Measurements from ENCODE around the gene ENPP5.

ENPP5 gene

DNA sequence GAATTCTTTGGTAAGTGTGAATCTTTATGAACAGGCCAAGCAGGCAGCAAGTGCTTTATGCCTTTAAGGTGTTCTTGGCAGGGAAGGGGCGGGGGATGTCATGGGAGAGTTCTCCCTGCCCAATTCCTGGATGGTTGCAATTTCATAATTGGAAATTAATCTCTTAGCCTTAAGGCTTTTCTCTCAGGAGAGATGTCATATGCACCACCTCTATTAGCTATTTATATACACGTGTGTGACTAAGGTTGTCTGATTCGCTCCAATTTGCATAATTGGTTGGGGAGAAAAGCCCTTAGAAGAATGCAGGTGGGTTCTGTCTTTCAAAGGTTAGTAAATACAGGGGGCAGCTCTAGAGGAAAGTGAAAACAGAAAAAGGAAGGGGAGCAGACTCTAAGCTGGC is 5.2 kb upstream of the ENPP5 start:
- no peak for ATAC-seq

DNA sequence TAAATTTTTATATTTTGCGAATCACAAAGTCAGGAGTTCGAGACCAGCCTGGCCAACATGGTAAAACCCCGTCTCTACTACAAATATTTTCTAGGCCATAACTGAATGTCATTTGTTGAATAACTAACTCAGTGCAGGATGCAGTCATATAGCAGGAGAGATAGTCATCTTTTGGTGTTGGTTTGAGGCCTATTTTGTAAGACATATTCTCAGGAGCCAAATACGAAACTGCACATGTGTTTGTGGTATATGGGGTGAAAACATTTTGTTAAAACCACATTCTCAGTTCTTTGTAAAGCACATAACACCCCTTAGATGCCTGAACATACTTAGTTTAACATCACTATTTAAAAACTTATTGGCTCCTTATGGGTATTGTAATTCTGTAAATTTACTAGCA is 4.7 kb upstream of the ENPP5 start:
- TF ChIP-seq, protein P1, sequence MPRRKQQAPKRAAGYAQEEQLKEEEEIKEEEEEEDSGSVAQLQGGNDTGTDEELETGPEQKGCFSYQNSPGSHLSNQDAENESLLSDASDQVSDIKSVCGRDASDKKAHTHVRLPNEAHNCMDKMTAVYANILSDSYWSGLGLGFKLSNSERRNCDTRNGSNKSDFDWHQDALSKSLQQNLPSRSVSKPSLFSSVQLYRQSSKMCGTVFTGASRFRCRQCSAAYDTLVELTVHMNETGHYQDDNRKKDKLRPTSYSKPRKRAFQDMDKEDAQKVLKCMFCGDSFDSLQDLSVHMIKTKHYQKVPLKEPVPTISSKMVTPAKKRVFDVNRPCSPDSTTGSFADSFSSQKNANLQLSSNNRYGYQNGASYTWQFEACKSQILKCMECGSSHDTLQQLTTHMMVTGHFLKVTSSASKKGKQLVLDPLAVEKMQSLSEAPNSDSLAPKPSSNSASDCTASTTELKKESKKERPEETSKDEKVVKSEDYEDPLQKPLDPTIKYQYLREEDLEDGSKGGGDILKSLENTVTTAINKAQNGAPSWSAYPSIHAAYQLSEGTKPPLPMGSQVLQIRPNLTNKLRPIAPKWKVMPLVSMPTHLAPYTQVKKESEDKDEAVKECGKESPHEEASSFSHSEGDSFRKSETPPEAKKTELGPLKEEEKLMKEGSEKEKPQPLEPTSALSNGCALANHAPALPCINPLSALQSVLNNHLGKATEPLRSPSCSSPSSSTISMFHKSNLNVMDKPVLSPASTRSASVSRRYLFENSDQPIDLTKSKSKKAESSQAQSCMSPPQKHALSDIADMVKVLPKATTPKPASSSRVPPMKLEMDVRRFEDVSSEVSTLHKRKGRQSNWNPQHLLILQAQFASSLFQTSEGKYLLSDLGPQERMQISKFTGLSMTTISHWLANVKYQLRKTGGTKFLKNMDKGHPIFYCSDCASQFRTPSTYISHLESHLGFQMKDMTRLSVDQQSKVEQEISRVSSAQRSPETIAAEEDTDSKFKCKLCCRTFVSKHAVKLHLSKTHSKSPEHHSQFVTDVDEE (CRISPR knock-in tag; IDR thresholded peaks at IDR 0.05): no peak
- no peak for ATAC-seq

More for the DNA sequence above, 5.2 kb upstream of the ENPP5 start:
- TF ChIP-seq ZNF565 (CRISPR knock-in tag; conservative IDR thresholded peaks at IDR 0.05; ENCODE audit: low read depth): no peak
- TF ChIP-seq ZFP3 (CRISPR knock-in tag; IDR thresholded peaks at IDR 0.05): no peak
- TF ChIP-seq, protein P2, sequence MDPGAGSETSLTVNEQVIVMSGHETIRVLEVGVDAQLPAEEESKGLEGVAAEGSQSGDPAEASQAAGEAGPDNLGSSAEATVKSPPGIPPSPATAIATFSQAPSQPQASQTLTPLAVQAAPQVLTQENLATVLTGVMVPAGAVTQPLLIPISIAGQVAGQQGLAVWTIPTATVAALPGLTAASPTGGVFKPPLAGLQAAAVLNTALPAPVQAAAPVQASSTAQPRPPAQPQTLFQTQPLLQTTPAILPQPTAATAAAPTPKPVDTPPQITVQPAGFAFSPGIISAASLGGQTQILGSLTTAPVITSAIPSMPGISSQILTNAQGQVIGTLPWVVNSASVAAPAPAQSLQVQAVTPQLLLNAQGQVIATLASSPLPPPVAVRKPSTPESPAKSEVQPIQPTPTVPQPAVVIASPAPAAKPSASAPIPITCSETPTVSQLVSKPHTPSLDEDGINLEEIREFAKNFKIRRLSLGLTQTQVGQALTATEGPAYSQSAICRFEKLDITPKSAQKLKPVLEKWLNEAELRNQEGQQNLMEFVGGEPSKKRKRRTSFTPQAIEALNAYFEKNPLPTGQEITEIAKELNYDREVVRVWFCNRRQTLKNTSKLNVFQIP (CRISPR knock-in tag; IDR thresholded peaks at IDR 0.05; ENCODE audit: borderline replicate concordance, low read depth): no peak
- TF ChIP-seq CSRNP3 (CRISPR knock-in tag; IDR thresholded peaks at IDR 0.05): no peak
- no peak for TF ChIP-seq PPARA (CRISPR knock-in tag; IDR thresholded peaks at IDR 0.05; ENCODE audit: borderline replicate concordance)
- TF ChIP-seq TOX (CRISPR knock-in tag; IDR thresholded peaks at IDR 0.05; ENCODE audit: borderline replicate concordance): no peak

GRCh38 chr6:46174904-46175303 is 4.1 kb upstream of the ENPP5 start:
- TF ChIP-seq ZNF8 (CRISPR knock-in tag; IDR thresholded peaks at IDR 0.05) (no peak), TOX (CRISPR knock-in tag; IDR thresholded peaks at IDR 0.05; ENCODE audit: borderline replicate concordance) (no peak), GLIS3 (CRISPR knock-in tag; IDR thresholded peaks at IDR 0.05) (no peak), TCF4 (CRISPR knock-in tag; IDR thresholded peaks at IDR 0.05; ENCODE audit: borderline replicate concordance) (no peak)
- no peak for ATAC-seq

- TF ChIP-seq ZNF8 (CRISPR knock-in tag; IDR thresholded peaks at IDR 0.05) (no peak), SNAI2 (CRISPR knock-in tag; IDR thresholded peaks at IDR 0.05) (no peak), ZNF70 (CRISPR knock-in tag; IDR thresholded peaks at IDR 0.05) (no peak), CREB5 (CRISPR knock-in tag; IDR thresholded peaks at IDR 0.05; ENCODE audit: low read depth) (no peak), ESRRG (CRISPR knock-in tag; IDR thresholded peaks at IDR 0.05) (no peak), TOX (CRISPR knock-in tag; IDR thresholded peaks at IDR 0.05; ENCODE audit: borderline replicate concordance) (no peak), ZFP30 (CRISPR knock-in tag; IDR thresholded peaks at IDR 0.05) (no peak), PPARA (CRISPR knock-in tag; IDR thresholded peaks at IDR 0.05; ENCODE audit: borderline replicate concordance) (no peak), OSR1 (CRISPR knock-in tag; IDR thresholded peaks at IDR 0.05) (no peak), ISL1 (CRISPR knock-in tag; IDR thresholded peaks at IDR 0.05) (no peak)
- TF ChIP-seq, protein P1 (CRISPR knock-in tag; IDR thresholded peaks at IDR 0.05): no peak
- no peak for ATAC-seq
These were observed 1.4 kb upstream of the ENPP5 start for GRCh38 chr6:46172176-46172575.

All from SK-N-SH treated with all-trans-retinoic acid at 6 μM for 48 hours (cell line).